DMS114 treated with DMSO at 0.1 percent for 48 hours (cell line): Measurements from ENCODE around the gene KRTAP10-7.
"Not testable (repeated sequence)": the region's sequence is repeated elsewhere in the genome, so short reads cannot be mapped to it uniquely, and the experiment has no call there.

Experiments used
- DNase-seq: peaks from one replicate; lab custom pipeline; 2025; ENCODE audit not compliant: unreplicated experiment; lab: John Stamatoyannopoulos, UW

KRTAP10-7 gene

GRCh38 chr21:44600118-44600978 lies at the start of gene KRTAP10-7:
Gene KRTAP10-7, plus strand, starts transcription at chr21:44600597. Its CDS starts 25 bp downstream, at chr21:44600622.
- DNase-seq, result not testable (repeated sequence)

GRCh38 chr21:44550807-44551206 lies 49.6 kb upstream of the KRTAP10-7 start:
- DNase-seq, result no peak

GRCh38 chr21:44551340-44551961 lies 48.9 kb upstream of the KRTAP10-7 start, which contains the start of gene KRTAP10-2:
Gene KRTAP10-2, minus strand, starts transcription at chr21:44551505. Its CDS starts 47 bp downstream, at chr21:44551458.
- DNase-seq, result no peak

GRCh38 chr21:44552136-44552535 lies 48.3 kb upstream of the KRTAP10-7 start:
- DNase-seq, result no peak

GRCh38 chr21:44552681-44553080 lies 47.7 kb upstream of the KRTAP10-7 start:
- no peak for DNase-seq

GRCh38 chr21:44555200-44555875 lies 45.1 kb upstream of the KRTAP10-7 start:
- no peak for DNase-seq

GRCh38 chr21:44556879-44557278 lies 43.5 kb upstream of the KRTAP10-7 start:
- no peak for DNase-seq

- DNase-seq, result no peak
These were observed 42.7 kb upstream of the KRTAP10-7 start for GRCh38 chr21:44557491-44558328.

GRCh38 chr21:44558329-44558675 lies 42.1 kb upstream of the KRTAP10-7 start:
- not testable (repeated sequence) for DNase-seq

- no peak for DNase-seq
These were observed 41.7 kb upstream of the KRTAP10-7 start, which contains the start of gene KRTAP10-3 for GRCh38 chr21:44558695-44559094. Gene KRTAP10-3, minus strand, starts transcription at chr21:44558795. Its CDS starts 80 bp downstream, at chr21:44558715.

- DNase-seq, result no peak
These were observed 36.3 kb upstream of the KRTAP10-7 start for GRCh38 chr21:44564099-44564498.

GRCh38 chr21:44564886-44565598 lies 35.4 kb upstream of the KRTAP10-7 start:
- no peak for DNase-seq

- DNase-seq, result no peak
These were observed 34.0 kb upstream of the KRTAP10-7 start for GRCh38 chr21:44566403-44566802.

- no peak for DNase-seq
These were observed 32.8 kb upstream of the KRTAP10-7 start for GRCh38 chr21:44567481-44568171.

GRCh38 chr21:44568261-44568660 lies 32.1 kb upstream of the KRTAP10-7 start:
- DNase-seq, result no peak

GRCh38 chr21:44568667-44569556 lies 31.5 kb upstream of the KRTAP10-7 start:
- no peak for DNase-seq

GRCh38 chr21:44569861-44570517 lies 30.4 kb upstream of the KRTAP10-7 start:
- DNase-seq, result no peak

- DNase-seq, result no peak
These were observed 29.1 kb upstream of the KRTAP10-7 start for GRCh38 chr21:44571296-44571695.
